HG03342 (cell line): ENCODE results near the gene MEF2D.

Experiments used
- ATAC-seq: cut with Tn5 transposase; IDR thresholded peaks from one replicate; pipeline ENCODE4 v1.9.1; 2021; ENCODE audit warnings: mild to moderate bottlenecking, moderate library complexity; ENCODE audit not compliant: unreplicated experiment

The MEF2D gene

GRCh38 chr1:156502391-156502893, 1.9 kb upstream of the MEF2D start:
- ATAC-seq, result no peak

- ATAC-seq, result peak; percentile 48
These were observed 375 bp upstream of the MEF2D start for GRCh38 chr1:156500793-156501506.

GRCh38 chr1:156499842-156500542, 583 bp downstream of the MEF2D start:
- ATAC-seq, result no peak

GRCh38 chr1:156499194-156499841, 1.3 kb downstream of the MEF2D start:
- ATAC-seq, result no peak

GRCh38 chr1:156498432-156499193, 2.0 kb downstream of the MEF2D start:
- no peak for ATAC-seq

- ATAC-seq, result no peak
These were observed 2.7 kb downstream of the MEF2D start for GRCh38 chr1:156497743-156498431.

- ATAC-seq, result no peak
These were observed 3.4 kb downstream of the MEF2D start for GRCh38 chr1:156497078-156497742.

GRCh38 chr1:156496211-156496761, 4.3 kb downstream of the MEF2D start:
- ATAC-seq, result no peak

GRCh38 chr1:156495401-156496140, 5.0 kb downstream of the MEF2D start:
- ATAC-seq, result no peak

- no peak for ATAC-seq
These were observed 6.2 kb downstream of the MEF2D start for GRCh38 chr1:156494309-156494895.

GRCh38 chr1:156493742-156494141, 6.8 kb downstream of the MEF2D start:
- no peak for ATAC-seq

- no peak for ATAC-seq
These were observed 7.4 kb downstream of the MEF2D start for GRCh38 chr1:156493154-156493631.

- no peak for ATAC-seq
These were observed 7.9 kb downstream of the MEF2D start for GRCh38 chr1:156492591-156493080.

- ATAC-seq, result no peak
These were observed 8.5 kb downstream of the MEF2D start for GRCh38 chr1:156492013-156492590.

- no peak for ATAC-seq
These were observed 9.2 kb downstream of the MEF2D start for GRCh38 chr1:156491151-156491949.

GRCh38 chr1:156490401-156491032, 10.1 kb downstream of the MEF2D start:
- no peak for ATAC-seq

- no peak for ATAC-seq
These were observed 10.7 kb downstream of the MEF2D start for GRCh38 chr1:156489935-156490293.
